K562 (cell line): ENCODE data around the gene NHS.

Source experiments
- CTCF ChIP-seq, 3 experiments: IDR thresholded peaks in 2 of 3; conservative IDR thresholded peaks in 1 of 3; 2 replicates each; pipeline ENCODE4 v1.5.1; 2011 to 2012; ENCODE audit warnings: low read length in 3 of 3, mild to moderate bottlenecking in 3 of 3, control low read depth in 2 of 3, improper control_type of control experiment in 1 of 3, inconsistent platforms in 1 of 3, low read depth in 1 of 3, mixed read lengths in 1 of 3, moderate library complexity in 1 of 3; ENCODE audit not compliant: insufficient read depth in 2 of 3
- NFRKB ChIP-seq: fragments of 450-650 bp; IDR thresholded peaks from 2 replicates; pipeline ENCODE4 v1.6.1; 2016; ENCODE audit warnings: low read depth
- POLR2A ChIP-seq: fragments of 450-650 bp; conservative IDR thresholded peaks from 2 replicates; pipeline ENCODE4 v1.6.1; 2016
- RAD21 ChIP-seq, 2 experiments: fragments of 250-450 bp in 1 of 2; fragments of 450-650 bp in 1 of 2; sonication (Bioruptor Pico) in 1 of 2; formaldehyde crosslinking in 1 of 2; IDR thresholded peaks in 1 of 2; conservative IDR thresholded peaks in 1 of 2; 2 replicates each; pipeline versions ENCODE4 v1.4.0 to v1.8.0; 2020 to 2022; ENCODE audit warnings: mild to moderate bottlenecking in 2 of 2, moderate library complexity in 1 of 2
- RBM34 ChIP-seq: fragments of 200-400 bp; formaldehyde crosslinking; IDR thresholded peaks from 2 replicates; pipeline ENCODE4 v1.6.1; 2018; ENCODE audit warnings: low read length, borderline replicate concordance; ENCODE audit not compliant: insufficient read depth
- ZFX ChIP-seq: sonication (generic); formaldehyde crosslinking; IDR thresholded peaks from 2 replicates; pipeline ENCODE4 v1.8.0; 2022; ENCODE audit warnings: mild to moderate bottlenecking, missing genetic modification reagents, moderate library complexity
- TF ChIP-seq, protein P1 (sequence below): sonication (generic); formaldehyde crosslinking; IDR thresholded peaks from 2 replicates; pipeline ENCODE4 v1.8.0; 2022; ENCODE audit warnings: mild to moderate bottlenecking, missing genetic modification reagents

DNA sequence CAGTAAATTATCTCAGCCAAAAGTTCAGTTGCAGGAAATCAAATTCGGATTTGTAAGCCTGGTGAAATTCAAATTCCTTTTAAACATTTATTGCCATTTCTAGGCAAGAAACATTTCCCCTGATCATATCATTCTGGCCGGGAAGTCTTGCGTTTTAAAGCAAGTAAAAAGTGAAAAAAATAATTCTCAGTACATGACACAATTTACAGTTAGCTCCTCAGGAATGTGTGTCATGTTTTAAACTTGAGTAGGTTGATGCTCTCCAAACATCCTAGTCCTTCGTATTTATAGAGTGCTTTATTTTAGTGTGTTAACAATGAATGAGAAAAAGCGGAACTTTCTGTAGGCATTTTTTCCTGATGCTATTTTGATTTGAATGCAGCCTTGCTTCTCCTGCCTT is 204.0 kb downstream of the NHS start:
- TF ChIP-seq NFRKB: no peak
- TF ChIP-seq RAD21 (CRISPR knock-in tag; conservative IDR thresholded peaks at IDR 0.05 in 1 of 2, IDR thresholded peaks at IDR 0.05 in 1 of 2): no peak
- TF ChIP-seq ZFX (CRISPR knock-in tag): no peak
- TF ChIP-seq, protein P1, sequence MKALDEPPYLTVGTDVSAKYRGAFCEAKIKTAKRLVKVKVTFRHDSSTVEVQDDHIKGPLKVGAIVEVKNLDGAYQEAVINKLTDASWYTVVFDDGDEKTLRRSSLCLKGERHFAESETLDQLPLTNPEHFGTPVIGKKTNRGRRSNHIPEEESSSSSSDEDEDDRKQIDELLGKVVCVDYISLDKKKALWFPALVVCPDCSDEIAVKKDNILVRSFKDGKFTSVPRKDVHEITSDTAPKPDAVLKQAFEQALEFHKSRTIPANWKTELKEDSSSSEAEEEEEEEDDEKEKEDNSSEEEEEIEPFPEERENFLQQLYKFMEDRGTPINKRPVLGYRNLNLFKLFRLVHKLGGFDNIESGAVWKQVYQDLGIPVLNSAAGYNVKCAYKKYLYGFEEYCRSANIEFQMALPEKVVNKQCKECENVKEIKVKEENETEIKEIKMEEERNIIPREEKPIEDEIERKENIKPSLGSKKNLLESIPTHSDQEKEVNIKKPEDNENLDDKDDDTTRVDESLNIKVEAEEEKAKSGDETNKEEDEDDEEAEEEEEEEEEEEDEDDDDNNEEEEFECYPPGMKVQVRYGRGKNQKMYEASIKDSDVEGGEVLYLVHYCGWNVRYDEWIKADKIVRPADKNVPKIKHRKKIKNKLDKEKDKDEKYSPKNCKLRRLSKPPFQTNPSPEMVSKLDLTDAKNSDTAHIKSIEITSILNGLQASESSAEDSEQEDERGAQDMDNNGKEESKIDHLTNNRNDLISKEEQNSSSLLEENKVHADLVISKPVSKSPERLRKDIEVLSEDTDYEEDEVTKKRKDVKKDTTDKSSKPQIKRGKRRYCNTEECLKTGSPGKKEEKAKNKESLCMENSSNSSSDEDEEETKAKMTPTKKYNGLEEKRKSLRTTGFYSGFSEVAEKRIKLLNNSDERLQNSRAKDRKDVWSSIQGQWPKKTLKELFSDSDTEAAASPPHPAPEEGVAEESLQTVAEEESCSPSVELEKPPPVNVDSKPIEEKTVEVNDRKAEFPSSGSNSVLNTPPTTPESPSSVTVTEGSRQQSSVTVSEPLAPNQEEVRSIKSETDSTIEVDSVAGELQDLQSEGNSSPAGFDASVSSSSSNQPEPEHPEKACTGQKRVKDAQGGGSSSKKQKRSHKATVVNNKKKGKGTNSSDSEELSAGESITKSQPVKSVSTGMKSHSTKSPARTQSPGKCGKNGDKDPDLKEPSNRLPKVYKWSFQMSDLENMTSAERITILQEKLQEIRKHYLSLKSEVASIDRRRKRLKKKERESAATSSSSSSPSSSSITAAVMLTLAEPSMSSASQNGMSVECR (CRISPR knock-in tag): no peak
- TF ChIP-seq CTCF (IDR thresholded peaks at IDR 0.05 in 2 of 3, conservative IDR thresholded peaks at IDR 0.05 in 1 of 3; ENCODE audit: insufficient read depth in 2 of 3, low read depth in 1 of 3, low read length in 3 of 3): no peak
- no peak for TF ChIP-seq RBM34
- TF ChIP-seq POLR2A: no peak
